Mesenchymal stem cell (in vitro differentiated cells and primary cell): Measurements from ENCODE around the gene ANKH.
A peak's percentile ranks its signal among the peaks of the same experiment; 100 is the strongest.

Source experiments
- DNase-seq: peaks from one replicate; pipeline ENCODE4 v3.0.0-alpha.2; 2013
- H2AFZ ChIP-seq: one replicate; pipeline ENCODE4 v1.6.1; 2013; ENCODE audit warnings: low read depth, mild to moderate bottlenecking, control low read depth, inconsistent platforms, low read length, moderate library complexity
- H2AK5ac ChIP-seq: 2 replicates; pipeline ENCODE4 v1.6.1; 2013; ENCODE audit warnings: low read length, moderate library complexity, mild to moderate bottlenecking, inconsistent platforms; ENCODE audit not compliant: severe bottlenecking
- H2BK120ac ChIP-seq: one replicate; pipeline ENCODE4 v1.6.1; 2013; ENCODE audit warnings: low read depth, mild to moderate bottlenecking, inconsistent platforms, low read length, moderate library complexity
- H2BK12ac ChIP-seq, 2 experiments: one replicate each; pipeline ENCODE4 v1.6.1; 2013; ENCODE audit warnings: inconsistent platforms in 2 of 2, low read length in 2 of 2, mild to moderate bottlenecking in 2 of 2, moderate library complexity in 2 of 2, control low read depth in 1 of 2
- H2BK15ac ChIP-seq: one replicate; pipeline ENCODE4 v1.6.1; 2013; ENCODE audit warnings: mild to moderate bottlenecking, low read depth, inconsistent platforms; ENCODE audit not compliant: poor library complexity, severe bottlenecking
- H2BK5ac ChIP-seq: 2 replicates; pipeline ENCODE4 v1.6.1; 2013; ENCODE audit warnings: low read depth, mild to moderate bottlenecking, low read length, control low read depth, inconsistent platforms; ENCODE audit not compliant: poor library complexity, severe bottlenecking
- H3K14ac ChIP-seq, 2 experiments: one replicate each; pipeline ENCODE4 v1.6.1; 2013; ENCODE audit warnings: inconsistent platforms in 2 of 2, low read length in 2 of 2, control low read depth in 1 of 2, mild to moderate bottlenecking in 1 of 2, moderate library complexity in 1 of 2
- H3K18ac ChIP-seq, 2 experiments: one replicate each; pipeline ENCODE4 v1.6.1; 2013; ENCODE audit warnings: inconsistent platforms in 2 of 2, low read length in 2 of 2, control low read depth in 1 of 2, low read depth in 1 of 2, mild to moderate bottlenecking in 1 of 2
- H3K23ac ChIP-seq, 2 experiments: one replicate each; pipeline ENCODE4 v1.6.1; 2013; ENCODE audit warnings: inconsistent platforms in 2 of 2, low read length in 2 of 2, mild to moderate bottlenecking in 2 of 2, moderate library complexity in 2 of 2, control low read depth in 1 of 2
- H3K27ac ChIP-seq: 2 replicates; pipeline ENCODE4 v1.5.1; 2013; ENCODE audit warnings: mild to moderate bottlenecking, moderate library complexity, low read length, control low read depth, inconsistent platforms; ENCODE audit not compliant: poor library complexity, severe bottlenecking
- H3K27me3 ChIP-seq, 2 experiments: 2 replicates each; pipeline versions ENCODE4 v1.6.1 to v1.7.0; 2013; ENCODE audit warnings: low read length in 2 of 2, mild to moderate bottlenecking in 2 of 2, moderate library complexity in 2 of 2, control low read depth in 1 of 2, inconsistent platforms in 1 of 2; ENCODE audit not compliant: control insufficient read depth in 1 of 2, insufficient read depth in 1 of 2
- H3K36me3 ChIP-seq, 2 experiments: 2 replicates each; pipeline versions ENCODE4 v1.6.1 to v1.7.0; 2013; ENCODE audit warnings: low read length in 2 of 2, control low read depth in 1 of 2, inconsistent platforms in 1 of 2, low read depth in 1 of 2, mild to moderate bottlenecking in 1 of 2; ENCODE audit not compliant: insufficient read depth in 2 of 2, control insufficient read depth in 1 of 2
- H3K4ac ChIP-seq, 2 experiments: one replicate each; pipeline ENCODE4 v1.6.1; 2013; ENCODE audit warnings: inconsistent platforms in 2 of 2, low read length in 2 of 2, mild to moderate bottlenecking in 2 of 2, moderate library complexity in 2 of 2, control low read depth in 1 of 2, low read depth in 1 of 2
- H3K4me1 ChIP-seq: 2 replicates; pipeline ENCODE4 v1.6.1; 2013; ENCODE audit warnings: low read depth, low read length, control low read depth; ENCODE audit not compliant: control insufficient read depth, insufficient read depth
- H3K4me2 ChIP-seq: 2 replicates; pipeline ENCODE4 v1.6.1; 2013; ENCODE audit warnings: low read length, mild to moderate bottlenecking, inconsistent platforms; ENCODE audit not compliant: poor library complexity, severe bottlenecking
- H3K4me3 ChIP-seq, 2 experiments: 2 replicates each; pipeline versions ENCODE4 v1.5.1 to v1.7.0; 2013; ENCODE audit warnings: low read length in 2 of 2, mild to moderate bottlenecking in 2 of 2, control low read depth in 1 of 2, low read depth in 1 of 2; ENCODE audit not compliant: insufficient read depth in 1 of 2
- H3K79me1 ChIP-seq: replicated peaks from 2 replicates; pipeline ENCODE4 v1.6.1; 2013; ENCODE audit warnings: mild to moderate bottlenecking, control low read depth, low read length, inconsistent platforms; ENCODE audit not compliant: poor library complexity, severe bottlenecking
- H3K9ac ChIP-seq: 2 replicates; pipeline ENCODE4 v1.7.0; 2013; ENCODE audit warnings: mild to moderate bottlenecking, low read length, moderate library complexity
- H3K9me3 ChIP-seq: 2 replicates; pipeline ENCODE4 v1.7.0; 2013; ENCODE audit warnings: mild to moderate bottlenecking, low read length; ENCODE audit not compliant: control insufficient read depth
- H4K8ac ChIP-seq: one replicate; pipeline ENCODE4 v1.6.1; 2013; ENCODE audit warnings: inconsistent platforms, mild to moderate bottlenecking, low read length, moderate library complexity
- H4K91ac ChIP-seq: one replicate; pipeline ENCODE4 v1.6.1; 2013; ENCODE audit warnings: mild to moderate bottlenecking, low read length, inconsistent platforms
- WGBS: methylation state at CpG from one replicate; pipeline ENCODE4 v1.1.7; 2013; ENCODE audit warnings: mixed read lengths; 5-methylcytosine and 5-hydroxymethylcytosine counted together

The ANKH gene

GRCh38 chr5:14915291-14915952 lies 43.8 kb upstream of the ANKH start:
- no peaks in the 10 kb centered on the region for H3K27me3 ChIP-seq
- no peak overlapping the region for H3K23ac ChIP-seq
- H3K4ac ChIP-seq, result no peak overlapping the region
- H3K14ac ChIP-seq, result no peak overlapping the region
- peak overlapping the region; percentile 34 for H3K4me2 ChIP-seq
- WGBS, result 85% methylated on average over 9 of the region's 10 CpGs
- no peaks in the 10 kb centered on the region for H3K79me1 ChIP-seq
- H2BK15ac ChIP-seq, result no peak overlapping the region
- H3K36me3 ChIP-seq, result no peaks in the 10 kb centered on the region
- no peak overlapping the region for H2BK5ac ChIP-seq
- no peak overlapping the region for H2BK12ac ChIP-seq
- H2AK5ac ChIP-seq, result no peak overlapping the region
- no peak overlapping the region for H4K91ac ChIP-seq
- no peak overlapping the region for H3K18ac ChIP-seq
- H4K8ac ChIP-seq, result no peak overlapping the region
- H2BK120ac ChIP-seq, result no peak overlapping the region
- H3K9ac ChIP-seq, result peak overlapping the region; percentile 7
- no peak for DNase-seq
- H2AFZ ChIP-seq, result no peak overlapping the region
- H3K4me1 ChIP-seq, result peaks cover 5% of the 10 kb centered on the region
- H3K4me3 ChIP-seq, result no peak overlapping the region
- no peak overlapping the region for H3K27ac ChIP-seq
- no peaks in the 10 kb centered on the region for H3K9me3 ChIP-seq

GRCh38 chr5:14914623-14915260 lies 43.2 kb upstream of the ANKH start:
- H4K91ac ChIP-seq, result no peak overlapping the region
- H2BK120ac ChIP-seq, result no peak overlapping the region
- H2BK15ac ChIP-seq, result no peak overlapping the region
- H3K4me3 ChIP-seq, result no peak overlapping the region
- no peak overlapping the region for H2BK12ac ChIP-seq
- H3K14ac ChIP-seq, result no peak overlapping the region
- no peaks in the 10 kb centered on the region for H3K79me1 ChIP-seq
- H4K8ac ChIP-seq, result no peak overlapping the region
- DNase-seq, result peak; percentile 19
- WGBS, result 87% methylated on average over 7 of the region's 8 CpGs
- no peak overlapping the region for H3K4ac ChIP-seq
- no peak overlapping the region for H3K23ac ChIP-seq
- no peaks in the 10 kb centered on the region for H3K9me3 ChIP-seq
- H2BK5ac ChIP-seq, result no peak overlapping the region
- no peaks in the 10 kb centered on the region for H3K27me3 ChIP-seq
- H3K9ac ChIP-seq, result no peak overlapping the region
- H3K27ac ChIP-seq, result no peak overlapping the region
- no peaks in the 10 kb centered on the region for H3K36me3 ChIP-seq
- H3K18ac ChIP-seq, result no peak overlapping the region
- H3K4me2 ChIP-seq, result no peak overlapping the region
- no peak overlapping the region for H2AFZ ChIP-seq
- no peak overlapping the region for H2AK5ac ChIP-seq
- H3K4me1 ChIP-seq, result peaks cover 5% of the 10 kb centered on the region

GRCh38 chr5:14914193-14914592 lies 42.6 kb upstream of the ANKH start:
- no peak overlapping the region for H2BK5ac ChIP-seq
- no peak overlapping the region for H3K4ac ChIP-seq
- H3K14ac ChIP-seq, result no peak overlapping the region
- H3K23ac ChIP-seq, result no peak overlapping the region
- peak overlapping the region; percentile 27 for H2AK5ac ChIP-seq
- H3K27ac ChIP-seq, result no peak overlapping the region
- no peak overlapping the region for H4K8ac ChIP-seq
- no peaks in the 10 kb centered on the region for H3K27me3 ChIP-seq
- H3K79me1 ChIP-seq, result no peaks in the 10 kb centered on the region
- H2BK12ac ChIP-seq, result no peak overlapping the region
- H3K36me3 ChIP-seq, result no peaks in the 10 kb centered on the region
- H3K4me3 ChIP-seq, result no peak overlapping the region
- no peak overlapping the region for H3K18ac ChIP-seq
- H4K91ac ChIP-seq, result no peak overlapping the region
- H3K4me1 ChIP-seq, result peaks cover 5% of the 10 kb centered on the region
- H3K9ac ChIP-seq, result no peak overlapping the region
- no peak overlapping the region for H3K4me2 ChIP-seq
- no peak overlapping the region for H2BK15ac ChIP-seq
- no peak overlapping the region for H2AFZ ChIP-seq
- DNase-seq, result no peak
- WGBS, result 92% methylated on average over 7 of the region's 7 CpGs
- no peaks in the 10 kb centered on the region for H3K9me3 ChIP-seq
- H2BK120ac ChIP-seq, result no peak overlapping the region

- Histone ChIP-seq H3K79me1 (no peaks in the 10 kb centered on the region), H3K4ac (no peak overlapping the region), H3K27me3 (no peaks in the 10 kb centered on the region), H2BK120ac (no peak overlapping the region), H3K9ac (no peak overlapping the region), H2BK12ac (no peak overlapping the region), H3K23ac (no peak overlapping the region), H4K91ac (no peak overlapping the region), H3K18ac (no peak overlapping the region), H2BK15ac (no peak overlapping the region), H3K4me3 (no peak overlapping the region), H2AFZ (no peak overlapping the region), H3K4me1 (peaks cover 5% of the 10 kb centered on the region), H3K9me3 (no peaks in the 10 kb centered on the region), H2BK5ac (no peak overlapping the region), H3K36me3 (no peaks in the 10 kb centered on the region), H3K27ac (no peak overlapping the region), H3K4me2 (no peak overlapping the region), H3K14ac (no peak overlapping the region), H4K8ac (no peak overlapping the region), H2AK5ac (no peak overlapping the region)
- 82% methylated on average over 5 of the region's 5 CpGs for whole genome bisulfite sequencing
- no peak for DNase-seq
These were observed 41.5 kb upstream of the ANKH start for GRCh38 chr5:14913096-14913495.
